ENCODE results near the gene PSMG2. TPM values are rescaled to one million over a fixed set of nuclear protein-coding genes. Genes with fewer than 3 reads are reported as not detected.

The PSMG2 gene
- total RNA-seq, 2 donors from 2014 or later: 73.9 to 78.6 TPM

GRCh38 chr18:12745095-12745795 lies 42.4 kb downstream of the PSMG2 start:
- Histone ChIP-seq H3K27ac (no peak overlapping the region), H3K4me3 (no peak overlapping the region), H3K9me3 (no peaks in the 10 kb centered on the region), H3K36me3 (no peaks in the 10 kb centered on the region), H3K27me3 (replicated peaks; ENCODE audit: insufficient read depth) (no peaks in the 10 kb centered on the region), H3K4me1 (replicated peaks) (no peaks in the 10 kb centered on the region)
- no peak for TF ChIP-seq POLR2AphosphoS5 (IDR thresholded peaks at IDR 0.05)
- no peak for TF ChIP-seq CTCF (IDR thresholded peaks at IDR 0.05)
- no peak for TF ChIP-seq POLR2A (IDR thresholded peaks at IDR 0.05)
- 74% methylated on average over 7 of the region's 7 CpGs for WGBS
- intact Hi-C loops (cut with DNase I): loop anchor here (5.0 to 10.0 kb wide), 2 partner anchors 150 to 187 kb away; no protein-coding TSS in a partner anchor
- no peak for DNase-seq (ENCODE audit: low spot score)

DNA sequence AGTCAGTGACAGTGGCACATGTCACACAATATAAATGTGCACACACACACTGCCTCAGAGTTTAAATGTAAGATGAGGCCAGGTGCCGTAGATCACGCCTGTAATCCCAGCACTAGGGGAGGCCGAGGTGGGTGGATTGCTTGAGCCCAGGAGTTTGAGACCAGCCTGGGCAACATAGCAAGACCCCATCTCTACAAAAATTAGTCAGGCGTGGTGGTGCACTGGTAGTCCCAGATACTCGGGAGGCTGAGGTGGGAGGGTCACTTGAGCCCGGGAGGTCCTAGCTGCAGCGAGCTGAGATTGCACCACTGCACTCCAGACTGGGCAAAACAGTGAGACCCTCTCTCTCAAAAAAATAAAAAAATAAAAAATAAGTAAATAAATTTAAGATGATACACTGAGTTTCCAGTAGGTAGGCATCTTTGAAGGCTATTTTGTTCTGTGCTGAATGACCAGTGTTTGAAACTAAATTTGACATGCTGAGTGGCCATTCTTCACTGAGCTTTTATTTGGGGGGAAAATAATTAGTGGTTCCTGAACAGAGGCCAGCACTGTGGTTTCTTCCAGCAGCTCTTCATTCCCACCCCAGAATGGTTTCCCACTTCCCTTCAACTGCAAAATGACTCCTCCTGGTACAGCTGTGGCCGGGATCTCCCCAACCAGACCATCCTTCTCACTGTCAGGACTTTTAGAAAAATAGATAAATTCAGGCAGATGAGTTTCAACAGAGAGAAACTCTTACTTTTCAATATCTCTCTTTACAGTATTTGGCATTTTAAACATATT lies 44.9 kb downstream of the PSMG2 start:
- WGBS: 91% methylated on average over 8 of the region's 8 CpGs

GRCh38 chr18:12748671-12749070 lies 45.8 kb downstream of the PSMG2 start:
- no peak for DNase-seq (ENCODE audit: low spot score)
- H3K36me3 ChIP-seq: no peaks in the 10 kb centered on the region
- 87% methylated on average over 5 of the region's 5 CpGs for WGBS
- TF ChIP-seq POLR2AphosphoS5 (IDR thresholded peaks at IDR 0.05) (no peak), CTCF (IDR thresholded peaks at IDR 0.05) (no peak), POLR2A (IDR thresholded peaks at IDR 0.05) (no peak)
- H3K9me3 ChIP-seq: no peaks in the 10 kb centered on the region
- no peak overlapping the region for H3K27ac ChIP-seq
- H3K27me3 ChIP-seq (replicated peaks; ENCODE audit: insufficient read depth): no peaks in the 10 kb centered on the region
- no peaks in the 10 kb centered on the region for H3K4me1 ChIP-seq (replicated peaks)
- no peak overlapping the region for H3K4me3 ChIP-seq
- intact Hi-C loops (cut with DNase I): loop anchor here (5.0 to 10.0 kb wide), 2 partner anchors 146 to 184 kb away; no protein-coding TSS in a partner anchor

More for the DNA sequence above, 44.9 kb downstream of the PSMG2 start:
- H3K9me3 ChIP-seq: no peaks in the 10 kb centered on the region
- H3K27me3 ChIP-seq (replicated peaks; ENCODE audit: insufficient read depth): no peaks in the 10 kb centered on the region
- no peak overlapping the region for H3K4me3 ChIP-seq
- DNase-seq (ENCODE audit: low spot score): no peak
- H3K4me1 ChIP-seq (replicated peaks): no peaks in the 10 kb centered on the region
- no peak for TF ChIP-seq POLR2A (IDR thresholded peaks at IDR 0.05)
- no peak for TF ChIP-seq POLR2AphosphoS5 (IDR thresholded peaks at IDR 0.05)
- no peak for TF ChIP-seq CTCF (IDR thresholded peaks at IDR 0.05)
- H3K36me3 ChIP-seq: no peaks in the 10 kb centered on the region
- intact Hi-C loops (cut with DNase I): loop anchor here (5.0 to 10.0 kb wide), 2 partner anchors 147 to 185 kb away; no protein-coding TSS in a partner anchor
- H3K27ac ChIP-seq: no peak overlapping the region

- no peak overlapping the region for H3K27ac ChIP-seq
- H3K9me3 ChIP-seq: no peaks in the 10 kb centered on the region
- no peak overlapping the region for H3K4me3 ChIP-seq
- 81% methylated on average over 13 of the region's 13 CpGs for WGBS
- no peak for DNase-seq (ENCODE audit: low spot score)
- intact Hi-C loops (cut with DNase I): loop anchor here (5.0 to 10.0 kb wide), 2 partner anchors 146 to 183 kb away; no protein-coding TSS in a partner anchor
- TF ChIP-seq POLR2A (IDR thresholded peaks at IDR 0.05): no peak
- TF ChIP-seq POLR2AphosphoS5 (IDR thresholded peaks at IDR 0.05): no peak
- TF ChIP-seq CTCF (IDR thresholded peaks at IDR 0.05): no peak
- no peaks in the 10 kb centered on the region for H3K4me1 ChIP-seq (replicated peaks)
- H3K36me3 ChIP-seq: no peaks in the 10 kb centered on the region
- H3K27me3 ChIP-seq (replicated peaks; ENCODE audit: insufficient read depth): no peaks in the 10 kb centered on the region
These were observed 46.3 kb downstream of the PSMG2 start for GRCh38 chr18:12749121-12749520.

Data from prostate gland (tissue), 2 donors.